GM19324 (cell line): ENCODE data around the gene SIRT3.
A peak's percentile ranks its signal among the peaks of the same experiment; 100 is the strongest.

Experiments used
- ATAC-seq: cut with Tn5 transposase; IDR thresholded peaks from one replicate; pipeline ENCODE4 v1.9.1; 2021; ENCODE audit warnings: mild to moderate bottlenecking, moderate library complexity; ENCODE audit not compliant: unreplicated experiment, low FRiP score

The SIRT3 gene

GRCh38 chr11:271319-271715 lies 35.2 kb upstream of the SIRT3 start:
- no peak for ATAC-seq

GRCh38 chr11:270451-271318 lies 34.5 kb upstream of the SIRT3 start:
- ATAC-seq = no peak

GRCh38 chr11:269146-269890 lies 33.2 kb upstream of the SIRT3 start:
- peak; percentile 77 for ATAC-seq

DNA sequence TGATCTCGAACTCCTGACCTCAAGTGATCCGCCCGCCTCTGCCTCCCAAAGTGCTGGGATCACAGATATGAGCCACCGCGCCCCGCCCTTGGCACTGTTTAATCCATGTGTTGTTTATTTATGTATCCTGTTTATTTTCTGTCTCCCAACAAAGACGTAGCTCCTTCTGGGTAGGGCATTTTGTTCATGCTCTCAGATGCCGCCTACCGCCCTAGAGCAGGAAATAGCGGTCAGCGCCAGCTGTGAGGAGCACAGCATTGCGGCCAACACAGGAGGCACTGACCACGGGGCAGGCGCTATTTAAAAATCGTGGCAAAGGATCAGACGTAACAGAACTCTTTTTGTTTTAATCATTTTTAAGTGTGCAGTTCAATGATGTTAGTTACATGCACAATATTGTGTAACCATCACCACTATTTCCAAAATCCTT lies 32.6 kb upstream of the SIRT3 start:
- ATAC-seq = peak; percentile 57

DNA sequence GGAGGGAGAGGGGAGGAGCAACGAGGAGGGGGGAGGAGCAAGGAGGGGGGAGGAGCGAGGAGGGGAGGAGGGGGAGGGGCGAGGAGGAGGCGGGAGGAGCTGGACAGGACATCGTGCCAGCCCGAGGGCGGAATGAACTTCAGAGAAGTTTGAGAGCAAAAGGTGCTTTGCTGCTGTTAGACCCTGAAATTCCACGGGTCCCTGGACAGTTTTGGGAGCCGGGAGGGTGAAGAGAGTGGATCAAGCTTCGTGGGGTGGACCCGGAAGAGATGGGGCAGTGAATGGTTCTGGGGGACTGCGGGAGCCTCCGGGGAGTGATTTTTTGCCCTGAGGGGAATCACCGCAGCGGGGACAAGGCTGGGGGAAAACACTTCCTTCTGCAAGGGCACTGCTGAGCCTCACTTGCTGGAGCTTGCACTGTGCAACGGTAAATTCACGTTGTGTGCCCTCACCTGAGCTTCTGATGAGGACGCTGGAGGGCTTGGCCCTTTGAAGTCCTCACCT lies 31.4 kb upstream of the SIRT3 start:
- ATAC-seq = no peak

DNA sequence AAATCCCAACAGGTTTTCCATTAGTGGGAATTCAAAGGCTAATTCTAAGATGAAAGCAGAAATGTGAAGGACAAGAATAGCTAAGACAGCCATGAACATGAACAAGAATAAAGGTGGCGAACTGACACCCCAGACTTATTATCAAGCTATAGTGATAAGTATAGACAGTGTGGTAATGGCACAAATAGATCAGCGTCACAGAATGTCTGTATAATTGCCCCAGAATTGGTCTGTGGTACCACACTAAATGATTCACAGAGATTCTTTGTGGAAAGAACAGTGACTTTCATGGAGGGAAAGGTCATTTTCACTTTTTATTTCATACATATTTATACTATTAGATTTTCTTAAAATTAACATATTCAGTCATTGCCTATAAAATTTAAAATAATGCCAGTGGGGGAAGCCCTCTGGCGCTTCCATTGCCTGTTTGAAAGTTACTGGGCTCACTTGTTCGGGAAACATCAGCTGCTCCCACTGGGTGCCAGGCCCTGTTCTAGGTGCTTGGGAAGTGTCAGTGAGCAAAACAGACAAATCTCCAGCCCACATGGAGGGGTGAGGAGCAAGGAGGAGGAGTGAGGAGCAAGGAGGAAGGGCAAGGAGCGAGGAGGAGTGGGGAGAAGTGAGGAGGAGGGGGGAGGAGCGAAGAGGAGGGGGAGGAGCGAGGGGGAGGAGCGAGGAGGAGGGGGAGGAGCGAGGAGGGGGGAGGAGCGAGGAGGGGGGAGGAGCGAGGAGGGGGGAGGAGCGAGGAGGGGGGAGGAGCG lies 30.7 kb upstream of the SIRT3 start:
- ATAC-seq = no peak

GRCh38 chr11:261624-262023 lies 25.5 kb upstream of the SIRT3 start:
- no peak for ATAC-seq

- no peak for ATAC-seq
Observed at GRCh38 chr11:259413-259812, 23.3 kb upstream of the SIRT3 start.

DNA sequence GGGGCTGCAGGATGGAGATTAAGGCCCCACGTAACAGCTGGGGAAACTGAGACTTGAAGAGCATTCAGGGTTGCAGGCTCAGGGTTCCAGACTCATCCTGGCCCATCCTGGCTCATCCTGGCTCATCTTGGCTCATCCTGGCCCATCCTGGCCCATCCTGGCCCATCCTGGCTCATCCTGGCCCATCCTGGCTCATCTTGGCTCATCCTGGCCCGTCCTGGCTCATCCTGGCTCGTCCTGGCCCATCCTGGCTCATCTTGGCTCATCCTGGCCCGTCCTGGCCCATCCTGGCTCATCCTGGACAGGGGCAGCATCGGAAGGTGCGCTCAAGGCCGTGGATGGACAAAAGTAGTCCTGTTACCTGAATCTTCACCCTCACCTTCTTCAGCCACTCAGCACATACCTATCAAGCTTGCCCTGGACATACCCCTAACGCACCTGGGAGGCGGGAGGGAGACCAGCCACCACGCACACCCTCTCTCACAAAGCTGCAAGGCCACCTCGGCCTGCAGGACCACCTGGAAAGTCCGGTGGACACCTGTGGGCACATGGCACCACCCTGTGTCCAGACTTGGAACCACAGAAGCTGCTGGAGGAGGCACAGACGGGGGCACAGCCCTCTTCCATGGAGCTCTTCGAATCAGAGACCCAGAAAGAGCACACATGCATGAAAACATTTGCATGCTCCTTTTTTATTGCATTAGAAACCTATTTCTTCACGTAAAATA lies 21.8 kb upstream of the SIRT3 start:
- no peak for ATAC-seq

DNA sequence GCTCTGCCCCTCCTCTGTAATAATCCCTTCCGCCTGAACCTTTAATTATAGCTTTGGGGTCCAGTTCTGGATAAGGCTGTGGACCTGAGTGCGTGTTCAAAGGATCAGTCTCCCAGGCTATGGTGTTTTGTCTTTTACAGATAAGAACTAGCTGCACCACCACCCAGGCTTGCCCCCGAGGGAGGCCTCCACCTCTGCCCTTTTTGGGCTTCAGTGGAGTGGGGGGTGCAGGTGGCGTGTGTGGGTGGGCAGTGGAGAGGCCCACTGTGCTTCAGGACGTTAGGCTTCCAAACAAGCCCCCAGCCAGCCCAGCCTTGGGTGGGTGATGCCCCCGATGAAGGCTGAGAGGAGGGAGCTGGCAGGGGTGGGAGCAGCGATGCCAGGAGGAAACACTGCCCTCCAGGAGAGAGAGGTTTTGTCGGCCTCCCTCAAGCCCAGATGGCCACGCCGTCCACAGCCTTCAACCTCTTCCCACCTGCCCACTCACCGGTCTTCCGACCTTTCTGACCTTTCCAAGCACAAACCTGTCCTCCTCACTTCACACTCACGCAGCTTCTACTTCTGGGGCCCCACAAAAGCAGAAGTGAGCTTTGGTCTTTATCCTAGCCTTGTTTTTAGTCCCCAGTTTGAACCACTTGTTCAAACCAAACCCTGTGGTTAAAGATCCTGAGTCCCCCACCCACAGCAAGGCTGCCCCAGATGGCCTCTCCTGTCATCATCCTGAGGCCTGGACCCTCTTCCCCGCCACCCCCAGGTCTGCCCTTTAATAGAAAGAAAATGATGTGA lies 21.0 kb upstream of the SIRT3 start:
- no peak for ATAC-seq

DNA sequence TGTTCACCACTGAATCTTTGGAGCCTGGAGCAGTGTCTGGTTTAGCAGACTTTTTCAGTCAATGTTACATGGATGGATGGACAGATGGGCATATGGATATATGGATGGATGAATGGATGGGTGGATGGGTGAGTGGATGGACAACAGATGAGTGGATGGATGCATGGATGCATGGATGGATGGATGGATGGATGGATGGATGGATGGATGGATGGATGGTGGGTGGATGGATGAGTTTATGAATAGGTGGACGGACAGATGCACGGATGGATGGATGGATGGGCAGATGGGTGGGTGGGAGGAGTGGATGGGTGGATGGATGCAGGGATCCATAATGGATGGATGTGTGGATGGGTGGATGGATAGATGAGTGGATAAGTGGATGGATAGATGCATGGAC lies 19.7 kb upstream of the SIRT3 start:
- ATAC-seq = no peak

GRCh38 chr11:255176-255575 lies 19.0 kb upstream of the SIRT3 start:
- no peak for ATAC-seq

DNA sequence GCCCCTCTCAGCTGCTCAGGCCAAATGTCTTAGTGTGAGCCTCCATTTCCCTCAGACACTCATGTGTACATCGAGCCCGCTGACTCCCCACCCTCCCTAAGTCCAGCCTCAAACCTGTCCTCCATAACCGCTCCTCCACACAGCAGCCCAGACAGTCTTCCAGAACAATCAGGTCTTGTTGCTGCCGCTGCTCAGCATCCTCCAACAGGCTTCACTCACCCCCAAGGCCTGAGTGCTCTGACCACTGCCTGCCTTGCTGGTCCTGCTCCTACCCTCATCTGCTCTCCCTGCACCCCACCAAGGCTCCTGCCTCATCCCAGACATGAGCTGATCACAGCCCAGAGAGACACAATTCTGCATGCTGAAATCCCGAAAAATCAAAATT lies 17.7 kb upstream of the SIRT3 start:
- ATAC-seq = no peak

- ATAC-seq = no peak
Observed at GRCh38 chr11:253160-253885, 17.2 kb upstream of the SIRT3 start.

GRCh38 chr11:252666-253065 lies 16.5 kb upstream of the SIRT3 start:
- ATAC-seq = no peak

DNA sequence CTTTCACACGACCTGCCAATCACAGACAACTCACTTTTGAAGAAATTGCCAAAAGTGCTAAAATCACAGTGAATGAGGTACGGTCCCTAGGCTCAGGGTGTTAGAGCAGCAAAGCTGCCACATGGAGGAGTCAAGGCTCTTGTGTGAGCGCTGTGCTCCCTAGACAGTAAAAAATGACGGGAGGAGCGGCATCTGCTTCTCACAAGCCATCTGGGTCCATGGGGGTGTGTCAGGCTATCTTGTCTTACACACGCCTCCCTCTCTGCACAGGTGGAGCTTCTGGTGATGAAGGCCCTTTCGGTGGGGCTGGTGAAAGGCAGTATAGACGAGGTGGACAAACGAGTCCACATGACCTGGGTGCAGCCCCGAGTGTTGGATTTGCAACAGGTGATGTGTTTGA lies 15.4 kb upstream of the SIRT3 start:
- ATAC-seq = no peak

GRCh38 chr11:250740-251299 lies 14.7 kb upstream of the SIRT3 start:
- no peak for ATAC-seq

DNA sequence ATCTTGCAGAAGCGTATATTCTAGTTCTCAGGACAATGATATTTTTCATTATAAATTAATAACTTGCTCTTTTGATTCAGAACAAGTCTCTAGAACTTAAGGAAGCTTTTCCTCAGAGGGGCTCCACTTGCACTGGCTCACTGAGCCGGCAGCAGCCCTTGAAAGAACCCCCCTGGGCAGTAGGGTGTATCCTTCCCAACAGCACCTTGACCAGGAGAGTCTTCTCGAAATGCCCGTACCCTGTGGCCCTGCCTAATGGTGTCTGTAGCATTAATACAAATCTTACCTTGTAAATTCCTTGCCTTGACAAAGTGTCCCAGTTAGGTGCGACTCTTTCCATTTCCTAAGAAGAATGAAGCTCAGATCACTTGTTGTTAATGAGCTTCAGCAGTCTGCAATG lies 14.1 kb upstream of the SIRT3 start:
- no peak for ATAC-seq

- ATAC-seq = no peak
Observed at GRCh38 chr11:249062-249461, 12.9 kb upstream of the SIRT3 start.
